Muscle of back (tissue), 11 donors: ENCODE results near the gene CCR6. TPM values are rescaled to one million over a fixed set of nuclear protein-coding genes. Genes with fewer than 3 reads are reported as not detected.
"Not testable (repeated sequence)": the region's sequence is repeated elsewhere in the genome, so short reads cannot be mapped to it uniquely, and the experiment has no call there.

ENCODE experiments used
- DNase-seq, 3 donors: peaks; one replicate each; pipeline versions ENCODE4 v3.0.0 to v3.0.0-alpha.2; 2013
- polyA plus RNA-seq, 10 donors: library from polyadenylated mRNA; unstranded; fragments of 120-200 nt; gene quantifications; one replicate each; pipeline ENCODE4 v1.2.1, GENCODE V29; 2013; ENCODE audit not compliant: insufficient read length in 10 of 10

CCR6 gene
- polyA plus RNA-seq, 10 donors, result 0.66 TPM; not detected in 9

DNA sequence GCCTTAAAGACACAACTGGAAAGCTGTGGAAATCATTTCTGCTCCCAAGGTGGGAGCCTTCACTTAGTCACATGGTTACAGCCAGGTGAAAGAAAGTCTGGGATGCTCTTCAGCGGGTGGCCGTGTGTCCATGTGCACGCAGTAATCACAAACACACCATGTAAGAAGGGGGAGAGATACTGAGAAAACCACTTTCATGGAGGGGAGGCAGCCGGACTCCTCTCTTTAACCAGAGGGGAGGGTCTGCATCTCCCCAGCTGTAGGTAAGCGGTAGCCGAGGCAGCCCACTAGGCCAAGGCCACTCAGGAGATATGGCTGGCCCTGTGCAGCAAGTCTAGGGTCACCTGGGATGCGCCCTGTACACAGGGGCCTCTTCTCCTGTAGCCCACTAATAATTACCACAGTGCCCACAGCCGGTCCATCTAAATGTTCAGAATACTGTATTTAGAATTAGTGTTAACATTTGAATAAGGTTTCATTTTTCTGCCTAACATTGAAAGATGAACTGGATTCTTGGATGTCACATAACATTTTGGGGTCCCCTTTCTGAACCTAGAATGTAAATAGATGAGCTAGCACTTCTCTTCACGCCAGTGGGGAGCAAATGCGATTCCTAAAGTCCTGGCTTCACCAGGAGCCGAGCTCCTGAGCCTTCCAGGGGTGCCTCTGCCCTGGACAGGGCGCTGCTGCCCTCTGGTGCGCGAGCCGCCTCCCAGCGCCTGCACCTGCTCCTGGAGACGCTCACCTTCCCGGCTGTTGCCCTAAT, 19.0 kb downstream of the CCR6 start:
- peak in 2 of 3 donors; percentile 26 to 45 for DNase-seq

DNA sequence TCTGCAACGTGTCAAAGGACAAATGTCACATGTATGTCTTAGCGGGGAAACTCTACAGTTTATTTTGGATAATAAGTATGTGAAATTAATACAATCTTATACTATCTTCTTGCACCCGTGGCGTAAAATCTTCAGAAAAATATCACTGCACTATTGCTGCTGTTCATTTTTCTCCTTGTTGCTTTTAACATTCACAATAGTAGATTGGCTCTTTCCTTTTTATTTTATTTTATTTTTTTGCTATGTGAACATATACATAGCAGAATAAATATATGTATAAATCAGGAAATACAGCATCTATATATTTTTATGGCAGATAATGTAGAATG, 19.5 kb downstream of the CCR6 start:
- DNase-seq, result no peak

DNA sequence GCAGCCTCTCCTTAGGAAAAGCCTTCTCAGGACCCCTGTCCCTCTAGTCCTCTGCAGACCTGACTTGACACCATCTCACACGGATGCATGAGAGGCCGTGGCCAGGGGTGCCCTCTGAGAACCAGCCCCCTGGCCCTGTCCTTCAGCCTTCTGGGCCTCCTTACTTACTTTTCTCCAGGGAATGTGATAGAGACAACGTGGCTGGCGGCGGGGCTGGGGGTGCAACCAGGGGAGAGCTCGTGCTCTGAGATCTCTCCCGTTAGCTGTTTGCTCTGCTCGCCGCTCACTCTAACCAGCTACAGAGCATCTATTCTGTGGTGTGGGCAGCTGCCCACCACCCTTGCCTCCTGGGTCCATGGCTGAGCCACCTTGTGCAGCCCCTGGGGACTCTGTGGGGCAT, 20.1 kb downstream of the CCR6 start:
- DNase-seq, result no peak

DNA sequence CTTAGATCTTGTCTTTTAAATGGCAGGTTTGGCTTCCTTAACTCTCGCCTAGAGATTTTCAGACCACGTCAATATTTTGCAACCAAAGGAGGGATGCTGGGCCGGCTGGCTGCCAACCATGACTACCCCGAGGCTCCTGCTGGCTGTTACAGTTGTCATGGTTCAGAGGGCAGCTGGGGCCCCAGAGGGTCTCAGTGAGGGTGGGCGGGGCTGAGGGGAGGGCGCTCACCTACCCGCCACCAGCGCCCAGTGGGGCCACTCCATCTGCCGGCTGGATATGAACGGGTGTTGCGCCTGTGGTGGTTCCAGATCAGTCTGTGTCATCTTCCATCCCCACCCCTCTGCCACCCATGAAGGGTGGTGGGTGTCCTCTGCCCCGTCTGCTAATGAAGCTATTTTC, 22.6 kb downstream of the CCR6 start:
- no peak for DNase-seq

DNA sequence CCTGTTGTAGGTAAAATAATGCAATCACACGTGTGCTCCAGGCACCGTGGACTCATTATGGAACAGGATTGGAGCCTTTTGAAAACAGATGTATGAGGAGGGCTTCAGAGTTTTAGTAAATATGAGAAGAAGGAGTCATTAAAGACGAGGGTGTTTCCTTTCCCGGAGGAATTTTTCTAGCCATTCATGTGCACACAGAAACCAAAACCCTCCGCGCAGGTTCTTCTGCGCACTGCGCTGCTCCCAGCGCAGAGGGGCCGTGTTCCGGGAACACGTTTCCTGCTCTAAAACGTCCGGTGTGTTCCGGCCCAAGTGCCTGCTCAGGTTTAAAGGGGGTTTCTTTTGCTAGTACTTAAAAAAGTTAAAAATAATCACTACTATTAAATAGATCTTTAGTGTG, 23.2 kb downstream of the CCR6 start:
- no peak for DNase-seq

DNA sequence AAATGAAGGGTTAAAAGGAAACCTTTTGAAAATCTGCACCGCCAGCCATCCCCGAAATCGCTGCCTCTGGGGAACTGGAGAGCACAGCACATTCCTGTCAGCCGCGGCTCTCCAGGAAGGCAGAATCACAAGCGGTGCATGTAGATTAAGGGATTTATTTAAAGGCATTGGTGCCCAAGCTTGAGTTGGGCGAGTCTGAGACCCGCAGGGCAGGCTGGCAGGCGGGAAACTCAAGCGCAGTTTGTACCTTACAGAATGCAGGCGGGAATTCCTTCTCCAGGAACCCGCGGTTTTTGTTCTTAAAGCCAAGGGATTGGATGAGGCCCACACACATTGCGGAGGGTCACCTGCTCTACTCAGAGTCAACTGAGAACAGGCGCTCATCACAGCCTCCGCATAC, 24.1 kb downstream of the CCR6 start:
- DNase-seq, result no peak

DNA sequence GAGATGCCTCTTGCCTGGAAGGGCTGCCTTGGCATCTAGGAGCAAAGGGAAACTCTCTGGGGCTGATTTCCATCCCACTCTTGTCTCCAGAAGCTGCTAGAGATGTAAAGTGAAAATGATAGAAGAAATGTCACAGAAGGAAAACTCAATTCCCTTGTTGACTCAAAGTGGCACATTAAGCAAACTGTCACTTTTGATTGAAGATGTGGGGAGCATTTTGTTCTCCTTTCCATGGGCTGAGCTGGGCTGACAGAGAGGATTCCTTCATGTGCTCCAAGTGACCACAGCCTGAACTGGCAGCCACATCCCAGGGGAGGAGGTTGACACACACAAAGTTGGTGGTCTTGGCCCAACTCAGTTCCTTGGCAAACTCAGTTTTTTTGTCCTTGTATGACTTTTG, 25.1 kb downstream of the CCR6 start:
- no peak for DNase-seq

DNA sequence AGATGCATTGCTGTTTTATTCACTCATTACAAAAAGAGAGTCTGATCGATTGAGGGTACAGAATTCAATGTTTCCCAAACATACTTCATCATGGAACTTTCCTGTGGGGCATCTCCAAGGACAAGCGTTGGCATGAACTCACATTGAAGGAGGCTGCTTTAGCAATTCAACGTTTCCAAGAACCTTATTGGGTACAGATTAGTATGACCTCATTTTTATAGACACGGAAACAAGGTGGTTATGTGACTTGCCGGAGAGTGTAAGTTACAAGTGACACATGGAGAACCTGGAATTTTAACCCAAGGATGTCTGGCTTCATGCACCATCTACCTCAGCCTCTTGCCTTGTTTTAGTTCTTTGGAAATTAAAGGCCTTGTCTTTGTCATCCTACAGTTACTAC, 26.1 kb downstream of the CCR6 start:
- DNase-seq, result no peak

DNA sequence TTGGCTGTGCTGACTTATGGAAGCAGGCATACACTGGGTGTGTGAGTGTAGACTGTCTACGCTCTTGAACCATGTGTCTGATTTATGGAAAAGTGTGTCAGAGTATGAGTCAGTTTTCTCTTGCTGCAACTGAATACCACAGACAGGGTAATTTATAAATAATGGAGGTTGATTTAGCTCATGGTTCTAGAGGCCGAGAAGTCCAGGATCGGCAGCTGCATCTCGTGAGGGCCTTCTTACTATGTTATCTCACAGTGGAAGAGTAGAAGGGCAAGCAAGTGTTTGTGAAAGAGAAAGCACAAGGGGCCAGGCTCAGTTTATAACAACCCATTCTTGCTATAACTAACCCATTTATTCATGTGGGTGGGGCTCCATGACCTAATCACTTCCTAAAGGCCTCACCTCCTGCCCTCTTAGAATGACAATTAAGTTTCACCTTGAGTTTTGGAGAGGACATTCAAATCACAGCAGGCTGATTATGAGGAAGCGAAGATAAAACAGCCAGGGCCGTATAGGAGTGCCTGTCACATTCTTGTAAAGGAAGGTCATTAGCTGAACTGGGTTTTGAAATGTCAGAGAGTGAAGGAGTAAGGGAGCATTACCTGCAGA, 28.1 kb downstream of the CCR6 start:
- no peak for DNase-seq

DNA sequence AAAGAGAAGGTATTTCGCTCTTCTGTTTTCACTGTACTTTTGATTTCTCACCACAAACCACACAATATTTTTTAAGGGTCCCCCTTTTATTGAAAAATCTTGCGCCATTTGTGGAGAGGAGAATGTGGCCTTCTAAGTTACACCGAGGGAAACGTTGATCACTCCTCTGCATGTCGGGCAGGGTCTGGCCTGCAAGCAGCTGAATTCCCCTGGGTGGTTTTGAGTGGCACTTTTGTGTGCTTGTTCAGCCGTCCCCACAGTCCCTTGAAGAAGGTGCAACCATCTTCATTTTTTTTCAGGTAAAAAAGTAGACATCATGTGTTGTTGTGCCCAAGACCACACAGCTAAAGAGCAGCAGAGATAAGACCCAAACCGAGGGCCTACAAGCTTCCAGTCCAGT, 28.8 kb downstream of the CCR6 start:
- no peak for DNase-seq

DNA sequence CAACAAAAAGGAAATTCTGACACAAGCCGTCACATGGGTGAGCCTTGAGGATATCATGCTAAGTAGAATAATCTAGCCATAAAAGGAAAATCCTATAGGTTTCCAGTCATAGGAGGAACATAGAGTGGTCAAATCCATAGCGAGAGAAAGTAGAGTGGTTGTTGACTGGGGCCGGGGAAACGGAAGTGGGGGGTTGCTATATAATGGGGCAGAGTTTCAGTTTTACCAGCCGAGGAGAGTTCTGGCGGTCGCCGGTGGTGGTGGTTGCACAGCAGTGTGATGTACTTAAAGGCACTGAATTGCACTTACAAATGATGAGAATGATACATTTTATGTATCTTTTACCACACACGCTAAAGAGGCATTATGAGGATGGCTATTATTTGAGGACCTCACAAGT, 30.0 kb downstream of the CCR6 start:
- no peak for DNase-seq

DNA sequence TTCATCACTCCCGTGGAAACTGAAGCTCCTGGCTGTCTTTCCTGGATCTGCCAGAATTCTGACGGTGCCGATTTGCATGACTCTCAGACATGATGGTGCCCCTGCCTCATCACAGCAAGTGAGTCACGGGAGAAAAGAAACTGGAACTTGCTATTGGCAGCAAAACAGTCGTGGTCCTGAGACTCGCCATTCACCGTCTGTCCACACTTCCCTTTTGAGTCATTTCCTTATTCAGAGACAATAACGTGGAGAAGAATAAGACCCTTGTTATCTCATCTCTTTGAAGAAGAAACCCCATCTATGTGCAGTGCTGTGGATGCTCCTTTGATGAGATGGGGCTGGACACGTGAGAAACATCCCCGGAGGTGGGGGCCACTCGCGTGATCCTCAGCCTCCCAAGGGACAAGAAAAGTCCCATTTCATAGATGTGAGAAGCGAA, 30.6 kb downstream of the CCR6 start:
- DNase-seq, result peak in 1 of 3 donors; percentile 23

DNA sequence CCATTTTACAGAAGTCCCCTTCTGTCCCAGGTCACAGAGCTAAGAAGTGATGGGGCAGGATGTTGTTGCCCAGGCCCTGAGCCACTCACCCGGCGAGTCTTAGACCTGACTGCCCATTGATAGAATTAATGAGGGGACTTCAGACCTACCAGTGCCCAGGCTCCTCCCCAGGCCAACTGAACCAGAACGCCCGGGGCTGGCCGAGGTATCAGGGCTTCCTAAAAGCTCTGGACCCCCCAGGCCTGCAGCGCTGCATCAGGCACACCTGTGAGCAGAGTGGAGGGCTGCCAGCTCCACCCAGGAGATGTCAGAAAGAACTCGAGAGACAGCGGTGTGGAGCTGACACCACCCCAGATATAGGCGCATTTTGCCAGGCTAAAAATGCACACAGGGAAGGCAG, 31.4 kb downstream of the CCR6 start:
- DNase-seq, result no peak

DNA sequence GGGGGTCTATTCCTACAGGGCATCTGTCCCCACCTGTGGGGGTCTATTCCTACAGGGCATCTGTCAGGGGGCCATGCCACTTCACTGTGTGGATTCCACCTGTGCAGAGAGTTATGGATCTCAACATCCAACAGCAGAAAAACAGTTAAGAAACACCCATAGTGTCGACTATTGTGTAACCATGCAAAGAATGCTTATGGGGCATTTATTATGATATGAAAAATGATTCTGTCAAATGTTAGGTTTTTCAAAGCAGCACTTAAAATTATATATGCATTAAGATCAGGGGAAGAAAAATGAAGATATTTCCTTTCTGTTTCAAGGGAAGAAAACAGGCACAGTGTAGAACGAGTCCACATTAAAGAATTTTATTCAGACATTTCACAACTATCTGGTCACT, 32.0 kb downstream of the CCR6 start:
- DNase-seq, result no peak

DNA sequence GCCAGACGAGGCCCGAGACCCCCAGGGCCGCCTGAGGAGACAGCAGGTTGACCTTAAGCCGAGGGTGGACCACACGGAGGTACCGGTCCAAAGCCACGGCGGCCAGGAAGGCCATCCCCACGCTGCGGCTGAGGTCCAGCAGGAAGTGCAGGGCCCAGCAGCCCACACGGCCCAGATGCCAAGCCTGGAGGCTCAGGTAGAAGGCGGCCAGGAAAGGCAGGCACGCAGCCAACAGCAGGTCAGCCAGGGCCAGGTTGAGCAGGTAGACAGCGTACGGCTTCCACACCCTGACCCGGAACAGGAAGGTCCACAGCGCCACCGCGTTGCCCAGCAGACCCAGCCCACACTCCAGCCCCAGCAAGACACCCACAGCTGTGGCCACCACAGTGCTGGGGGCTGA, 34.5 kb downstream of the CCR6 start:
- no peak for DNase-seq

DNA sequence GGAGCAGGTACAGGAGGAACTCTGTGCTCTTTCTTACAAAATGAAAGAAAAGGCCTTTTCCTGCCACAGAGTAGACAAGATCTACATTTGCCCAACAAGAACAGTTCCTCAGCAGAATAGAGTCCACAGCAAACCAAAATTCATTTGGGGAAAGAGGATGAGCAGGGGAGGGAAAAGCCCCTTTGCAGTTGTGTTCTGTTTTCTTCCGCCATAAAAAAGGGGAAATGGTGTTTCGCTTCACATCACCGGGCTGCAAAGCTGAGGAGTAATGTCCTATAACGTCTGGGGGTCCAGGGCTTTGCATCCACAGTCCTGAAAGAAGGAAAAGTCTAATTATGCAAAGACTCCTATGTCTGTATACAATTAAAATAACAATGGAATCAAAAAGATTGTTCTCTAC, 35.0 kb downstream of the CCR6 start, which contains the start of gene GPR31:
Gene GPR31 (minus strand): TSS at position 118 of the 400 bp plus-strand sequence. CDS start 149 bp downstream, outside the sequence.
- DNase-seq, result no peak

DNA sequence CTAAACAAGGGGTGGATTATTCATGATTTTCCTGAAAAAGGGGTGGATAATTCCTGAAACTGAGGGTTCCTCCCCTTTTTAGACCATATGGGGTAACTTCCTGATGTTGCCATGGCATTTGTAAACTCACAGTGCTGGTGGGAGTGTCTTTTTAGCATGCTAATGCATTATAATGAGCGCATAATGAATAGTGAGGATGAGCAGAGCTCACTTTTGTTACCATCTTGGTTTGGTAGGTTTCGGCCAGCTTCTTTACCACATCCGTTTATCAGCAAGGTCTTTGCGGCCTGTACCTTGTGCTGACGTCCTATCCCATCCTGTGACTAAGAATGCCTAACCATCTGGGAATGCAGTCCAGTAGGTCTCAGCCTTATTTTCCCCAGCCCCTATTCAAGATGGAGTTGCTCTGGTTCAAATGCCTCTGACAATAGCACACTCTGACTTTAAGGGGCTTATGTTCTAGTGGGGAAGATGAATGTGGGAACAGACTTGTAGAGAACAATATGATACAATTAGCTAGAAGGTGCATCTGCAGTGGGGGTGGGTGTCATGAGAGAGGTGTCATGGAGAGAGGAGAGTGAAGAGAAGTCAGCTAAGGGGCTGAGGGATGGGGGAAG, 39.1 kb downstream of the CCR6 start:
- no peak for DNase-seq

DNA sequence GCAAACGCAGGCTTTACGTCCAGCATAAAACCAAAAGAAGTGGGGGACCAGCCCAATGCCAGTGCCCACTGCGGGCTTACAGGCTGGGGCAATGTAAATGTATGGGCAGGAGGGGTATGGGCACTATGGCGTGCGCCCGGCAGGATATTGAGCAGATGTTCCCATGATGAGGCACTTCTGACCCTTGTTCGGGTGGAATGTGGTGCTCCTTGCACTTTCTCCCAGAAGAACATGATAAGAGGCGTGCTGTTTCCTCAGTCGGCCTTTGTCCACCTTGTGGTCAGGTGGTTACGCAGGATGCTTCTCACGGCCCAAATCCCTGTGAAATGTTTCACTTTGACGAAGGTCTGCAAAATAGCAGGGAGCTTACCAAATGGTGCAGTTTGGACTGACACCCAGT, 39.7 kb downstream of the CCR6 start:
- no peak for DNase-seq

DNA sequence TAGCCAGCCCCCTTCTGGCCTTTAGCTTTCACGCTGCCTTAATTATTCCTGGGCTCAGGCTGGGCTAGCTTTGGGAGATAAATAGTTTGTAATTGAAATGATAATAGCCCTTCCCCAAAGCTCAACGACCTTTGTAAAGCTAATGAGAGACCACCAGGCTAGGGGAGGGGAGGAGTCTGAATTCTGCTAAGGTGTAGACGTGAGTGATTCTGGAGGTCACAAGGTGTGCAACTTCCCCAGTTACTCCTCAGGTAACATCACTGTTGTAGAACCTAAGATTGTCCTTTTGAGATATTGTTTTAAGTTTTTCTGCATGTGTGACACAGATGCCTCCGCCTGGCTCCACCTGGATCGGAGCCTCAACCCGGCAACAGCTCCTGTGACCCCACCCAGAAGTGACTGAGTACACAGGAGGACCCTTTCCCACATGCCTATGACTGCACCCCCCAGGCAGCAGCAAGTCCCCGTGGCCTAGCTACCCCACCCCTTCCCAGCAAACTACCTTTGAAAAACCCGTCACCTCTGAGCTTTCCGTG, 40.6 kb downstream of the CCR6 start:
- no peak for DNase-seq

DNA sequence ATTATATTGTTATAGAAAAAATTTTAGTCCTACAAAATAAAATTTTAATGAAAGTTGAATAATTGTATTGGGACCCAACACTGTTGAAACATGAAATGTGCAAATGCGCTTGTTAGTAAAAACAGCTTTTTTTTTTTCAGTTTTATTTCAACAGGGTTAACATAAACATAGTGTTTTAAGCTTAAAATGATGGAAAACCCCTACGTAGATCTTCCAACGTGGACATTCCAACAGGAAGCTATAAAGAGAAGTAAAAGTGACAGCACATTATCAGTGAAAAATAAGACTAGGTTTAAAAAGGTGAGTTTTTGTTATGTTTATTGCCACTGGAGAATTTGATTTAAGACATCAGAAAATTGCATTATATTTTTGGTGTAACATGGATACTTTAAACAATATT, 41.4 kb downstream of the CCR6 start:
- DNase-seq, result no peak

DNA sequence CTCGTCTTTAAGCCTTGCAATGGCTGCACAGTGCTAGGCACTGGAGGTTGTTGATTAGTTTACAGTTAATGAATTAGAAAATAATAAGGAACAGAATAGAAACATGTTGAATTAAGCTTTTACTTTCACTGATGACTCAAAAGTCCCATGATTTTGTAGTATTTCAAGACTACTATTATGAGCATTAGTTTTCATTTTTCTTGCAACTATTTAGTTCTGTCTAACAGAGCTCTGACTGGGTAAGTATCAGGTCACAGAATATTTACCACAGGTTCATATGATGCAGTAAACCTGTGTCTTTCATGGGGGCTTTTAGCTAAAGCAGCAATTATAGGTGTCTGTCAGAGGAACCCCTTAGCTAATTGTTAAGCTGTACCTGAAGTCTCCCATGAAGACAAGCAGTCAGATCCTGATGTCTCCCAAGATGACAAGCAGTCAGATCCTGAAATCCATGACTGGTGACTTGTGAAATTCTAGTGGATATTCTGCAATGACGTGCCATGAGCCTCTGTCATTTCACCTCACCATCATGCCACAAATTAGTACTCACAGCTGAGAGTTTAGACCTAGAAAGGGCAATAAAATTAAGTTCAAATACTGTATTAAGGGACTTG, 43.1 kb downstream of the CCR6 start:
- DNase-seq, result no peak

DNA sequence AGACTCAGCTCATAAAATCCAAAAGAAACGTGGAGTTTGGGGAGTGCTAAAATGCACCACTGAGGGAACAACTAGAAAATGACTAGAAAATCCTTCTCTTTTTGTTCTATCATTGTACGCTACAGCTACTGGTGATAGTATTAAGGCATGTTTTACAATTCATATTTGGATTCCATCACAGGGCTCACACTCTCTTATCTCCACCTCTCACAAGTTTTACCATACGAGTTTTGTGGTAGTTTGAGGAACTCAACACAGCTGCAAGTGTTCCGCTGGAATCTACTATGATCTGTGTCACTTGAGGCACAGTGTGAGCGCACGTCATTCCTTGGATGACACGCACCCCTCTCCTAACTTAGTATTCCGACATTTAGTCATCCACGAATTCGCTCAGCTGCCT, 44.8 kb downstream of the CCR6 start:
- DNase-seq, result not testable (repeated sequence)

DNA sequence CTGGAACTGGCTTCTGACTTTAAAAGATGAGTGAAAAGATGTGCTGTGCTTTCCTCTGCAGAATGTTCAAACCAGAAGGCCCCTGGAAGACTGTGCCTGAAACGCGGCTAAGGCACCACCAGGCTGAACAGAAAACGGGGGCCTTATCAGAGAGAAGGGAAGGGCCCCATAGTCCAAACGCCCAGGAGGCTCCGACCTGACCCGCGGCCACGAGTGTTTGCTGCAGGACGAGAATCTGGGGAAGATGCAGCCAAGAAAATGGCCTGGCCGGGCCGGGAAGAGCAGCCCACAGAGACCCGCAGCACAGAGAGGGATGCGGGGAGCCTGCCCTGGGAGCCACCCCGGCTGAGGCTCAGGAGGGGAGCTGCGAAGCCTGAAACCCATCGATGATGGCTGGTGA, 45.4 kb downstream of the CCR6 start:
- not testable (repeated sequence) for DNase-seq
